Liver (tissue), 9 donors: Measurements from ENCODE around the gene AFDN. TPM values are rescaled to one million over a fixed set of nuclear protein-coding genes. Genes with fewer than 3 reads are reported as not detected.

Source experiments
- DNase-seq: peaks from one replicate; pipeline ENCODE4 v3.0.0-alpha.2; 2017; ENCODE audit warnings: low spot score
- H3K27ac ChIP-seq, 2 donors: one replicate each; pipeline ENCODE4 v1.7.0; 2013; ENCODE audit warnings: inconsistent platforms in 2 of 2, low read length in 2 of 2, control low read depth in 1 of 2, low read depth in 1 of 2, mild to moderate bottlenecking in 1 of 2
- H3K27me3 ChIP-seq, 4 donors: one replicate each; pipeline versions ENCODE4 v1.6.1 to v1.7.0; 2013; ENCODE audit warnings: low read length in 3 of 4, inconsistent platforms in 1 of 4, mild to moderate bottlenecking in 1 of 4, moderate library complexity in 1 of 4; ENCODE audit not compliant: control insufficient read depth in 4 of 4, insufficient read depth in 4 of 4
- H3K36me3 ChIP-seq, 4 donors: one replicate each; pipeline versions ENCODE4 v1.6.1 to v1.7.0; 2013; ENCODE audit warnings: low read length in 3 of 4, mild to moderate bottlenecking in 3 of 4, low read depth in 1 of 4, moderate library complexity in 1 of 4; ENCODE audit not compliant: control insufficient read depth in 4 of 4, insufficient read depth in 3 of 4
- H3K4me1 ChIP-seq, 4 donors: one replicate each; pipeline versions ENCODE4 v1.6.1 to v1.7.0; 2013; ENCODE audit warnings: low read length in 3 of 4, mild to moderate bottlenecking in 3 of 4, moderate library complexity in 1 of 4; ENCODE audit not compliant: control insufficient read depth in 4 of 4, insufficient read depth in 4 of 4
- H3K4me3 ChIP-seq, 3 donors: one replicate each; pipeline versions ENCODE4 v1.6.1 to v1.7.0; 2013; ENCODE audit warnings: low read length in 3 of 3, control low read depth in 1 of 3, low read depth in 1 of 3, mild to moderate bottlenecking in 1 of 3
- H3K9ac ChIP-seq, 2 donors: one replicate each; pipeline ENCODE4 v1.7.0; 2013; ENCODE audit warnings: low read length in 2 of 2, mild to moderate bottlenecking in 2 of 2, moderate library complexity in 2 of 2, control low read depth in 1 of 2, low read depth in 1 of 2
- H3K9me3 ChIP-seq, 4 donors: one replicate each; pipeline versions ENCODE4 v1.6.1 to v1.7.0; 2013; ENCODE audit warnings: low read length in 3 of 4; ENCODE audit not compliant: control insufficient read depth in 4 of 4
- ATF3 ChIP-seq: IDR thresholded peaks from 2 replicates; pipeline ENCODE4 v1.6.1; 2016; ENCODE audit warnings: antibody characterized with exemption
- CTCF ChIP-seq: fragments of 150-350 bp; IDR thresholded peaks from 2 replicates; pipeline ENCODE4 v1.5.1; 2017; ENCODE audit warnings: improper control_type of control experiment, low read depth, low read length; ENCODE audit not compliant: missing input control
- EGR1 ChIP-seq, 2 donors: IDR thresholded peaks; 2 replicates each; pipeline ENCODE4 v1.6.1; 2016 to 2018; ENCODE audit warnings: antibody characterized with exemption in 2 of 2, low read depth in 2 of 2
- FOXA1 ChIP-seq: IDR thresholded peaks from 2 replicates; pipeline ENCODE4 v1.6.1; 2016; ENCODE audit warnings: antibody characterized with exemption
- FOXA2 ChIP-seq: IDR thresholded peaks from 2 replicates; pipeline ENCODE4 v1.6.1; 2016; ENCODE audit warnings: antibody characterized with exemption
- GABPA ChIP-seq, 2 donors: IDR thresholded peaks in 1 of 2; conservative IDR thresholded peaks in 1 of 2; 2 replicates each; pipeline ENCODE4 v1.6.1; 2016; ENCODE audit warnings: antibody characterized with exemption in 2 of 2, mild to moderate bottlenecking in 1 of 2, moderate library complexity in 1 of 2
- HNF4A ChIP-seq, 2 donors: conservative IDR thresholded peaks; 2 replicates each; pipeline ENCODE4 v1.6.1; 2016; ENCODE audit warnings: antibody characterized with exemption in 2 of 2, mild to moderate bottlenecking in 2 of 2
- HNF4G ChIP-seq: IDR thresholded peaks from 2 replicates; pipeline ENCODE4 v1.6.1; 2016; ENCODE audit warnings: antibody characterized with exemption
- JUND ChIP-seq, 2 donors: IDR thresholded peaks; 2 replicates each; pipeline ENCODE4 v1.6.1; 2016; ENCODE audit warnings: antibody characterized with exemption in 2 of 2
- MAX ChIP-seq: IDR thresholded peaks from 2 replicates; pipeline ENCODE4 v1.6.1; 2016; ENCODE audit warnings: antibody characterized with exemption
- NR2F2 ChIP-seq: IDR thresholded peaks from 2 replicates; pipeline ENCODE4 v1.6.1; 2016; ENCODE audit warnings: antibody characterized with exemption
- RAD21 ChIP-seq, 2 donors: IDR thresholded peaks; 2 replicates each; pipeline ENCODE4 v1.6.1; 2016; ENCODE audit warnings: antibody characterized with exemption in 2 of 2, mild to moderate bottlenecking in 2 of 2
- RXRA ChIP-seq, 2 donors: IDR thresholded peaks; 2 replicates each; pipeline ENCODE4 v1.6.1; 2017 to 2018; ENCODE audit warnings: antibody characterized with exemption in 2 of 2, mild to moderate bottlenecking in 1 of 2
- SP1 ChIP-seq: IDR thresholded peaks from 2 replicates; pipeline ENCODE4 v1.6.1; 2018; ENCODE audit warnings: antibody characterized with exemption, mild to moderate bottlenecking
- TAF1 ChIP-seq: conservative IDR thresholded peaks from 2 replicates; pipeline ENCODE4 v1.6.1; 2016; ENCODE audit warnings: antibody characterized with exemption, mild to moderate bottlenecking
- YY1 ChIP-seq: IDR thresholded peaks from 2 replicates; pipeline ENCODE4 v1.6.1; 2016; ENCODE audit warnings: antibody characterized with exemption, mild to moderate bottlenecking
- WGBS: extraction: QIAGEN DNeasy Blood & Tissue Kit; methylation state at CpG from one replicate; pipeline ENCODE4 v1.1.7; 2013; 5-methylcytosine and 5-hydroxymethylcytosine counted together
- polyA plus RNA-seq, 2 donors: library from polyadenylated mRNA; stranded (reverse) in 1 of 2; unstranded in 1 of 2; fragments of 200-250 nt in 1 of 2; fragments of >200 nt in 1 of 2; fragmentation: Nextera tagmentation in 1 of 2; extraction: Ambion mirVana in 1 of 2; gene quantifications; one replicate each; pipeline versions ENCODE4 v1.2.1 to v1.2.3, GENCODE V29; 2013 to 2015
- total RNA-seq, 2 donors: library from RNA; depleted of rRNA; stranded (reverse); fragments of >200 nt; gene quantifications; one replicate each; pipeline ENCODE4 v1.2.3, GENCODE V29; 2014
- TF ChIP-seq, protein P1 (sequence below): IDR thresholded peaks from 2 replicates; pipeline ENCODE4 v1.6.1; 2016; ENCODE audit warnings: antibody characterized with exemption, mild to moderate bottlenecking
- TF ChIP-seq, protein P2 (sequence below): IDR thresholded peaks from 2 replicates; pipeline ENCODE4 v1.6.1; 2016; ENCODE audit warnings: antibody characterized with exemption
- donor health status: healthy.
- donor health status: healthy.
- donor health status: healthy.
- donor health status: healthy.
- donor health status: healthy.

AFDN gene
- total and polyA plus RNA-seq, 4 donors: 21.3 to 145 (median 29.3) TPM

DNA sequence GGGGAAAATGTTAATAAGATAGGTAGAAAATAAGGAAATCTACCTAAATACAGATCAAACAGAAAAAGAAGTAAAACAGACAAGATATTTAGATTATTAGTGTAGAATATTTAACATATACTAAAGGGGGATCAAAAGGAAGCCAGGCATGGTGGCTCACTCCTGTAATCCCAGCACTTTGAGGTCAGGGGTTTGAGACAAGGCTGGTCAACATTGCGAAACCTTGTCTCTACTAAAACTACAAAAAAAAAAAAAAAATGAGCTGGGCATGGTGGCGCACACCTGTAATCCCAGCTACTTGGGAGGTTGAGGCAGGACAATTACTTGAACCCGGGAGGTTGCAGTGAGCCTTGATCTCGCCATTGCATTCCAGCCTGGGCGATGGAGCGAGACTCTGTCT is 55.5 kb downstream of the AFDN start:
- H3K9ac ChIP-seq: no peak overlapping the region
- TF ChIP-seq, protein P1, sequence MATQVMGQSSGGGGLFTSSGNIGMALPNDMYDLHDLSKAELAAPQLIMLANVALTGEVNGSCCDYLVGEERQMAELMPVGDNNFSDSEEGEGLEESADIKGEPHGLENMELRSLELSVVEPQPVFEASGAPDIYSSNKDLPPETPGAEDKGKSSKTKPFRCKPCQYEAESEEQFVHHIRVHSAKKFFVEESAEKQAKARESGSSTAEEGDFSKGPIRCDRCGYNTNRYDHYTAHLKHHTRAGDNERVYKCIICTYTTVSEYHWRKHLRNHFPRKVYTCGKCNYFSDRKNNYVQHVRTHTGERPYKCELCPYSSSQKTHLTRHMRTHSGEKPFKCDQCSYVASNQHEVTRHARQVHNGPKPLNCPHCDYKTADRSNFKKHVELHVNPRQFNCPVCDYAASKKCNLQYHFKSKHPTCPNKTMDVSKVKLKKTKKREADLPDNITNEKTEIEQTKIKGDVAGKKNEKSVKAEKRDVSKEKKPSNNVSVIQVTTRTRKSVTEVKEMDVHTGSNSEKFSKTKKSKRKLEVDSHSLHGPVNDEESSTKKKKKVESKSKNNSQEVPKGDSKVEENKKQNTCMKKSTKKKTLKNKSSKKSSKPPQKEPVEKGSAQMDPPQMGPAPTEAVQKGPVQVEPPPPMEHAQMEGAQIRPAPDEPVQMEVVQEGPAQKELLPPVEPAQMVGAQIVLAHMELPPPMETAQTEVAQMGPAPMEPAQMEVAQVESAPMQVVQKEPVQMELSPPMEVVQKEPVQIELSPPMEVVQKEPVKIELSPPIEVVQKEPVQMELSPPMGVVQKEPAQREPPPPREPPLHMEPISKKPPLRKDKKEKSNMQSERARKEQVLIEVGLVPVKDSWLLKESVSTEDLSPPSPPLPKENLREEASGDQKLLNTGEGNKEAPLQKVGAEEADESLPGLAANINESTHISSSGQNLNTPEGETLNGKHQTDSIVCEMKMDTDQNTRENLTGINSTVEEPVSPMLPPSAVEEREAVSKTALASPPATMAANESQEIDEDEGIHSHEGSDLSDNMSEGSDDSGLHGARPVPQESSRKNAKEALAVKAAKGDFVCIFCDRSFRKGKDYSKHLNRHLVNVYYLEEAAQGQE: no peak
- TF ChIP-seq, protein P2, sequence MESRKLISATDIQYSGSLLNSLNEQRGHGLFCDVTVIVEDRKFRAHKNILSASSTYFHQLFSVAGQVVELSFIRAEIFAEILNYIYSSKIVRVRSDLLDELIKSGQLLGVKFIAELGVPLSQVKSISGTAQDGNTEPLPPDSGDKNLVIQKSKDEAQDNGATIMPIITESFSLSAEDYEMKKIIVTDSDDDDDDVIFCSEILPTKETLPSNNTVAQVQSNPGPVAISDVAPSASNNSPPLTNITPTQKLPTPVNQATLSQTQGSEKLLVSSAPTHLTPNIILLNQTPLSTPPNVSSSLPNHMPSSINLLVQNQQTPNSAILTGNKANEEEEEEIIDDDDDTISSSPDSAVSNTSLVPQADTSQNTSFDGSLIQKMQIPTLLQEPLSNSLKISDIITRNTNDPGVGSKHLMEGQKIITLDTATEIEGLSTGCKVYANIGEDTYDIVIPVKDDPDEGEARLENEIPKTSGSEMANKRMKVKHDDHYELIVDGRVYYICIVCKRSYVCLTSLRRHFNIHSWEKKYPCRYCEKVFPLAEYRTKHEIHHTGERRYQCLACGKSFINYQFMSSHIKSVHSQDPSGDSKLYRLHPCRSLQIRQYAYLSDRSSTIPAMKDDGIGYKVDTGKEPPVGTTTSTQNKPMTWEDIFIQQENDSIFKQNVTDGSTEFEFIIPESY: no peak
- TF ChIP-seq ATF3 (no peak), RAD21 (IDR thresholded peaks at IDR 0.05) (no peak)
- H3K4me1 ChIP-seq: peaks cover 0 to 10% (median 4%) of the 10 kb centered on the region in 4 donors
- H3K4me3 ChIP-seq: no peak overlapping the region
- 96% methylated on average over 6 of the region's 6 CpGs for WGBS
- H3K9me3 ChIP-seq: no peaks in the 10 kb centered on the region
- H3K27ac ChIP-seq: no peak overlapping the region
- H3K27me3 ChIP-seq: no peaks in the 10 kb centered on the region
- DNase-seq: no peak
- H3K36me3 ChIP-seq: peaks cover 0 to 10% (median 6%) of the 10 kb centered on the region in 4 donors

- Histone ChIP-seq H3K4me1 (no peaks in the 10 kb centered on the region), H3K9ac (no peak overlapping the region), H3K27me3 (no peaks in the 10 kb centered on the region), H3K4me3 (no peak overlapping the region), H3K36me3 (peaks cover 1 to 30% (median 18%) of the 10 kb centered on the region in 4 donors), H3K27ac (no peak overlapping the region), H3K9me3 (no peaks in the 10 kb centered on the region)
- DNase-seq: no peak
- TF ChIP-seq EGR1 (IDR thresholded peaks at IDR 0.05; ENCODE audit: low read depth in 2 of 2) (no peak), TAF1 (no peak), MAX (no peak), RXRA (IDR thresholded peaks at IDR 0.05) (no peak), YY1 (no peak), JUND (IDR thresholded peaks at IDR 0.05) (no peak), FOXA1 (no peak), HNF4G (no peak), HNF4A (conservative IDR thresholded peaks at IDR 0.05) (no peak), FOXA2 (no peak), ATF3 (no peak), SP1 (no peak), RAD21 (IDR thresholded peaks at IDR 0.05) (no peak), NR2F2 (no peak), CTCF (no peak), GABPA (IDR thresholded peaks at IDR 0.05 in 1 of 2, conservative IDR thresholded peaks at IDR 0.05 in 1 of 2) (no peak)
- TF ChIP-seq, protein P2: no peak
- TF ChIP-seq, protein P1: no peak
Measured at GRCh38 chr6:167888098-167888497, 61.4 kb downstream of the AFDN start.
